Measurements from ENCODE around the gene CHD2.

Gene CHD2

DNA sequence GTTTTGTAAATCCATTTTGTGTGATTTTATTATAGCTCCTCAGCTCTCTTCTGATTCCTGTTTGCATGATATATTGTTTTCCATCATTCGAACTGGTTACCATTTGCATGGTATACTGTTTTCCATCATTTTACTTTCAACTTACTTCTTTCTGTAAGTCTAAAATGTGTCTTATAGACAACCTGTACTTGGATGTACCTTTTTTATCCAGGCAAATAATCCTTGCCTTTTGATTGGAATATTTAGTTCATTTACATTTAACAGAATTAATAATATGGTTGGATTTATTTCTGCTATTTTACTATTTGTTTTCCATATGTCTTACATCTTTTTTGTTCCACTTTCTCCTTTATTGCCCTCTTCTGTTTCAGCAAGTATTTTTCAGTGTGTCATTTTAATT lies 62.8 kb downstream of the CHD2 start:
- peaks cover 2 to 24% (median 6%) of the 10 kb centered on the region in 5 experiments for H3K9me3 ChIP-seq (ENCODE audit: control extremely low read depth in 1 of 5, control insufficient read depth in 4 of 5, insufficient read depth in 2 of 5, low read depth in 1 of 5, low read length in 4 of 5)
- H3K27ac ChIP-seq (ENCODE audit: insufficient read depth in 1 of 2, low read depth in 1 of 2, low read length in 2 of 2, poor library complexity in 1 of 2, severe bottlenecking in 2 of 2) = no peak overlapping the region
- H3K36me3 ChIP-seq (ENCODE audit: control insufficient read depth in 4 of 4, insufficient read depth in 4 of 4, low read length in 3 of 4) = peaks cover 28 to 86% (median 62%) of the 10 kb centered on the region in 4 experiments
- no CpG with 5 or more reads among the region's 1 CpG for WGBS (ENCODE audit: insufficient coverage)
- H3K4me1 ChIP-seq (ENCODE audit: control extremely low read depth in 1 of 4, control insufficient read depth in 4 of 4, insufficient read depth in 4 of 4, low read length in 3 of 4) = no peaks in the 10 kb centered on the region
- DNase-seq = no peak
- H3K4me3 ChIP-seq (ENCODE audit: control insufficient read depth in 1 of 7, extremely low read depth in 1 of 7, insufficient read depth in 4 of 7, low read depth in 2 of 7, low read length in 6 of 7) = no peak overlapping the region
- CTCF ChIA-PET = no interaction called here
- H3K27me3 ChIP-seq (replicated peaks in 2 of 5; ENCODE audit: control insufficient read depth in 4 of 5, insufficient read depth in 5 of 5, low read length in 4 of 5) = no peaks in the 10 kb centered on the region
- POLR2A ChIA-PET = no interaction called here

DNA sequence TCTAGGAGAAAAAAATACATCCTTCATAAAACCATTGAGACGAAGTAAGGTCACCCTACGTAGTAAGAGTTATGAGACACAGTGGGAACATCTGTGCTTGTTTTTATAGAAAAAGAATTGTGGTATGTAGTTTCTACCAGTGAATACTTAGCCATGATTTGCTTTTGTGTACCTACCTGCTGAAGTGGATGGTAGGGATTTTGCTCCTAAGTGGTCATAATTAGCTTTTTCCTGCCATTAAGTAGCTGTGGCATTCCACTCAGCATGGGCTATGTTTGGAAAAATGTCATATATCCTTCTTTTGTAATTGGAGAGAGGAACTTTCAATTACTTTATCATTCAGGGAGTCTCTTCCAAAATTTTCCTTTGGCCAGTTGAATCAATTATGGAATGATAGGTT lies 63.7 kb downstream of the CHD2 start:
- CTCF ChIA-PET = interaction anchor here (1.0 kb wide), 1 partner anchor 11 kb away, joined by 3 read pairs; no protein-coding TSS in a partner anchor
- WGBS (ENCODE audit: insufficient coverage) = 100% methylated on average over 1 of the region's 2 CpGs
- Histone ChIP-seq H3K27ac (ENCODE audit: insufficient read depth in 1 of 2, low read depth in 1 of 2, low read length in 2 of 2, poor library complexity in 1 of 2, severe bottlenecking in 2 of 2) (no peak overlapping the region), H3K4me3 (ENCODE audit: control insufficient read depth in 1 of 7, extremely low read depth in 1 of 7, insufficient read depth in 4 of 7, low read depth in 2 of 7, low read length in 6 of 7) (no peak overlapping the region), H3K9me3 (ENCODE audit: control extremely low read depth in 1 of 5, control insufficient read depth in 4 of 5, insufficient read depth in 2 of 5, low read depth in 1 of 5, low read length in 4 of 5) (peaks cover 0 to 24% (median 4%) of the 10 kb centered on the region in 5 experiments), H3K36me3 (ENCODE audit: control insufficient read depth in 4 of 4, insufficient read depth in 4 of 4, low read length in 3 of 4) (peaks cover 22 to 85% (median 60%) of the 10 kb centered on the region in 4 experiments), H3K27me3 (replicated peaks in 2 of 5; ENCODE audit: control insufficient read depth in 4 of 5, insufficient read depth in 5 of 5, low read length in 4 of 5) (no peaks in the 10 kb centered on the region), H3K4me1 (ENCODE audit: control extremely low read depth in 1 of 4, control insufficient read depth in 4 of 4, insufficient read depth in 4 of 4, low read length in 3 of 4) (peaks cover 0 to 3% (median under 1%) of the 10 kb centered on the region in 4 experiments)
- POLR2A ChIA-PET = no interaction called here
- DNase-seq = no peak

DNA sequence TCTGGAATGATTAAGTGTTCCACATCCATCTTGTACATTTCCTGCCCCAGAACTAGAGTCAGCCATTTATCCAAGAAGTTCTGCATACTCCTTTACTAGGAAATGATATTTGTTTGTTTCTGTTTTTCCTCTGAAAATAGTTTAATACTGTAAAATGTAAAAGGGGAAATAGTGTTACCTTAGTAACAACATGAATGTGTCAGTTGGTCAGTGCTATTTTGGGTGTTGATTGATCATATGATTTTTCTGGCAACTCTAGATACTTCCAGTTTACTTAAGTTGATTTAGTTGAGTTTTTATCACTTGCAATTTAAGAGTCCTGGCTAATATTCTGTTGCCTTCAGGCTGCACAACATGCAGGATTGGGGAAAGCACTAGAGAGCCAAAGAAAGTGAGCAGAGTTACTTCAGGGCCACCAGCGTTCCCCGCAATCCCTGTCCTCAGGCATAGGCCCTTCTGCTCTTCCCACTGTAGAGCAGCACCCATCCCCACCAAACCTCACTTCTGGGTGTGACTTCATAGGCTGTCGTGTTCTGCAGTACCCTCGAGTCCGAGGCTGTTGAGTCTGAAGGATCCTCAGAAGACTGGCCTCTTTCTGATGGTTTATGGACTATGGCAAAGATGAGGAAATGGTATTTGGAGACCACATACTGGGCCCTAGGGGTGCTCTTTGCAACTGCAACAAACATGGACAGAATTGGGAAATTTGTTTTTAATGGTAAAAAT lies 69.0 kb downstream of the CHD2 start:
- H3K9me3 ChIP-seq (ENCODE audit: control extremely low read depth in 1 of 5, control insufficient read depth in 4 of 5, insufficient read depth in 2 of 5, low read depth in 1 of 5, low read length in 4 of 5) = no peaks in the 10 kb centered on the region
- DNase-seq = peak in 2 of 3 donors; percentile 46 to 62
- POLR2A ChIA-PET = no interaction called here
- peaks cover 14 to 76% (median 53%) of the 10 kb centered on the region in 4 experiments for H3K36me3 ChIP-seq (ENCODE audit: control insufficient read depth in 4 of 4, insufficient read depth in 4 of 4, low read length in 3 of 4)
- H3K27me3 ChIP-seq (replicated peaks in 2 of 5; ENCODE audit: control insufficient read depth in 4 of 5, insufficient read depth in 5 of 5, low read length in 4 of 5) = no peaks in the 10 kb centered on the region
- peaks cover 0 to 10% (median 4%) of the 10 kb centered on the region in 4 experiments for H3K4me1 ChIP-seq (ENCODE audit: control extremely low read depth in 1 of 4, control insufficient read depth in 4 of 4, insufficient read depth in 4 of 4, low read length in 3 of 4)
- peak overlapping the region in 1 of 7 experiments; percentile 4 for H3K4me3 ChIP-seq (ENCODE audit: control insufficient read depth in 1 of 7, extremely low read depth in 1 of 7, insufficient read depth in 4 of 7, low read depth in 2 of 7, low read length in 6 of 7)
- peak overlapping the region in 1 of 2 experiments; percentile 53 for H3K27ac ChIP-seq (ENCODE audit: insufficient read depth in 1 of 2, low read depth in 1 of 2, low read length in 2 of 2, poor library complexity in 1 of 2, severe bottlenecking in 2 of 2)
- 100% methylated on average over 5 of the region's 5 CpGs for WGBS (ENCODE audit: insufficient coverage)
- CTCF ChIA-PET = interaction anchor here (1.0 to 1.7 kb wide), 3 partner anchors 15 to 27 kb away, joined by 3 read pairs; no protein-coding TSS in a partner anchor

DNA sequence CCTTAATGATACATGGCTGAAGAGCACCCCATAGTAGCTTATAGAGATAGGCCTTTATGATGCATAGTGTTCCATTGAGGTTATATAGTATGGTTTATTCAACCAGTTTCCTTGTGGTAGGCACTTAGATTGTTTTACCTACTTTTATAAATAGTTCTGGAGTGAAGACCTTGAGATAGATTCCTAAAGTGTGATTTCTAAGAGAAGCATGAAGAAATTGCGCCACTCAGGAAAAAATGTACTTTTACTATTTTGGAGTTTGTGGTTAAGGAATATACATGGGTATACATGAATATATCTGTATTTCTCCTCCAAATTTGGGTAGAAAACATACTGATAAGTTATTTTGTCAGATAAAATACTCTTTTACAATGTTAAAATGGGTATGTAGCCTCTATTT lies 70.5 kb downstream of the CHD2 start:
- no CpG with 5 or more reads among the region's 1 CpG for WGBS (ENCODE audit: insufficient coverage)
- CTCF ChIA-PET = interaction anchor here (1.0 kb wide), 1 partner anchor 63 kb away, joined by 3 read pairs; no protein-coding TSS in a partner anchor

DNA sequence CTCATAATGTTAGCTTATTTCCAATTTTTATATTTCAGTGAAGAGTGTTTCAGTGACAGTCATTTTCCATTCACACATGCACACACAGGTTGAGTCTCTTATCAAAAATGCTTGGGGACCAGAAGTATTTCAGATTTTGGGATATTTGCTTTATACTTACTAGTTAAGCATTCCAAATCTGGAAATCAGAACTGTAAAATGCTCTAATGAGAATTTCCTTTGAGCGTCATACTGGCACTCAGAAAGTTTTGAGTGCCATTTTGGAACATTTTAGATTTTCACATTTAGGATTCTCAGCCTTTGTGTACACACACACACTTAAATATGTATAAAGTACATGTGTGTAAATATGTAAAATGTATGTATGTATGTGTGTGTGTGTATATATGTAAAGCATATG lies 71.0 kb downstream of the CHD2 start:
- no peaks in the 10 kb centered on the region for H3K27me3 ChIP-seq (replicated peaks in 2 of 5; ENCODE audit: control insufficient read depth in 4 of 5, insufficient read depth in 5 of 5, low read length in 4 of 5)
- DNase-seq = no peak
- ChIA-PET CTCF (no interaction called here), POLR2A (no interaction called here)
- H3K9me3 ChIP-seq (ENCODE audit: control extremely low read depth in 1 of 5, control insufficient read depth in 4 of 5, insufficient read depth in 2 of 5, low read depth in 1 of 5, low read length in 4 of 5) = no peaks in the 10 kb centered on the region
- no peak overlapping the region for H3K27ac ChIP-seq (ENCODE audit: insufficient read depth in 1 of 2, low read depth in 1 of 2, low read length in 2 of 2, poor library complexity in 1 of 2, severe bottlenecking in 2 of 2)
- H3K4me3 ChIP-seq (ENCODE audit: control insufficient read depth in 1 of 7, extremely low read depth in 1 of 7, insufficient read depth in 4 of 7, low read depth in 2 of 7, low read length in 6 of 7) = no peak overlapping the region
- H3K4me1 ChIP-seq (ENCODE audit: control extremely low read depth in 1 of 4, control insufficient read depth in 4 of 4, insufficient read depth in 4 of 4, low read length in 3 of 4) = peaks cover 0 to 10% (median 4%) of the 10 kb centered on the region in 4 experiments
- WGBS (ENCODE audit: insufficient coverage) = no CpG with 5 or more reads among the region's 1 CpG
- H3K36me3 ChIP-seq (ENCODE audit: control insufficient read depth in 4 of 4, insufficient read depth in 4 of 4, low read length in 3 of 4) = peaks cover 27 to 86% (median 57%) of the 10 kb centered on the region in 4 experiments

More for the DNA sequence above, 70.5 kb downstream of the CHD2 start:
- Histone ChIP-seq H3K27me3 (replicated peaks in 2 of 5; ENCODE audit: control insufficient read depth in 4 of 5, insufficient read depth in 5 of 5, low read length in 4 of 5) (no peaks in the 10 kb centered on the region), H3K4me3 (ENCODE audit: control insufficient read depth in 1 of 7, extremely low read depth in 1 of 7, insufficient read depth in 4 of 7, low read depth in 2 of 7, low read length in 6 of 7) (no peak overlapping the region), H3K36me3 (ENCODE audit: control insufficient read depth in 4 of 4, insufficient read depth in 4 of 4, low read length in 3 of 4) (peaks cover 24 to 84% (median 56%) of the 10 kb centered on the region in 4 experiments), H3K27ac (ENCODE audit: insufficient read depth in 1 of 2, low read depth in 1 of 2, low read length in 2 of 2, poor library complexity in 1 of 2, severe bottlenecking in 2 of 2) (no peak overlapping the region), H3K9me3 (ENCODE audit: control extremely low read depth in 1 of 5, control insufficient read depth in 4 of 5, insufficient read depth in 2 of 5, low read depth in 1 of 5, low read length in 4 of 5) (no peaks in the 10 kb centered on the region), H3K4me1 (ENCODE audit: control extremely low read depth in 1 of 4, control insufficient read depth in 4 of 4, insufficient read depth in 4 of 4, low read length in 3 of 4) (peaks cover 0 to 10% (median 4%) of the 10 kb centered on the region in 4 experiments)
- POLR2A ChIA-PET = no interaction called here
- no peak for DNase-seq

DNA sequence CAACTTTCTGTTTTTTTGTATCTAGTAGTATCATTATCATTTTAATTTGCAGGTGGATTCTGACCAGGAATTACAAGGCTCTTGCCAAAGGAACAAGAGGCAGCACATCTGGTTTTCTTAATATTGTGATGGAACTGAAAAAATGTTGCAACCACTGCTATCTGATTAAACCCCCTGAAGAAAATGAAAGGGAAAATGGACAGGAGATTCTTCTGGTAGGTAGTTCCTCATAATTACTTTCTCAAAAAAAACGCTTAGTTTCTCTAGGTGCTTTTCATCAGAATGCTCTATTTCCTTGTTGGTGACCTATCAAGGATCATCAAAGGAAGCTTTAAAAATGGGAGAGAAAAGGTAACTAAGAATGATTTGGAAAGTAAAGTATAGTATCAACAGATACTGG lies 71.6 kb downstream of the CHD2 start:
- Histone ChIP-seq H3K9me3 (ENCODE audit: control extremely low read depth in 1 of 5, control insufficient read depth in 4 of 5, insufficient read depth in 2 of 5, low read depth in 1 of 5, low read length in 4 of 5) (no peaks in the 10 kb centered on the region), H3K4me1 (ENCODE audit: control extremely low read depth in 1 of 4, control insufficient read depth in 4 of 4, insufficient read depth in 4 of 4, low read length in 3 of 4) (peaks cover 0 to 10% (median 4%) of the 10 kb centered on the region in 4 experiments), H3K36me3 (ENCODE audit: control insufficient read depth in 4 of 4, insufficient read depth in 4 of 4, low read length in 3 of 4) (peaks cover 29 to 85% (median 58%) of the 10 kb centered on the region in 4 experiments), H3K4me3 (ENCODE audit: control insufficient read depth in 1 of 7, extremely low read depth in 1 of 7, insufficient read depth in 4 of 7, low read depth in 2 of 7, low read length in 6 of 7) (no peak overlapping the region), H3K27me3 (replicated peaks in 2 of 5; ENCODE audit: control insufficient read depth in 4 of 5, insufficient read depth in 5 of 5, low read length in 4 of 5) (no peaks in the 10 kb centered on the region), H3K27ac (ENCODE audit: insufficient read depth in 1 of 2, low read depth in 1 of 2, low read length in 2 of 2, poor library complexity in 1 of 2, severe bottlenecking in 2 of 2) (no peak overlapping the region)
- WGBS (ENCODE audit: insufficient coverage) = no CpG with 5 or more reads among the region's 1 CpG
- DNase-seq = peak in 2 of 3 donors; percentile 20 to 25
- CTCF ChIA-PET = no interaction called here
- POLR2A ChIA-PET = no interaction called here

DNA sequence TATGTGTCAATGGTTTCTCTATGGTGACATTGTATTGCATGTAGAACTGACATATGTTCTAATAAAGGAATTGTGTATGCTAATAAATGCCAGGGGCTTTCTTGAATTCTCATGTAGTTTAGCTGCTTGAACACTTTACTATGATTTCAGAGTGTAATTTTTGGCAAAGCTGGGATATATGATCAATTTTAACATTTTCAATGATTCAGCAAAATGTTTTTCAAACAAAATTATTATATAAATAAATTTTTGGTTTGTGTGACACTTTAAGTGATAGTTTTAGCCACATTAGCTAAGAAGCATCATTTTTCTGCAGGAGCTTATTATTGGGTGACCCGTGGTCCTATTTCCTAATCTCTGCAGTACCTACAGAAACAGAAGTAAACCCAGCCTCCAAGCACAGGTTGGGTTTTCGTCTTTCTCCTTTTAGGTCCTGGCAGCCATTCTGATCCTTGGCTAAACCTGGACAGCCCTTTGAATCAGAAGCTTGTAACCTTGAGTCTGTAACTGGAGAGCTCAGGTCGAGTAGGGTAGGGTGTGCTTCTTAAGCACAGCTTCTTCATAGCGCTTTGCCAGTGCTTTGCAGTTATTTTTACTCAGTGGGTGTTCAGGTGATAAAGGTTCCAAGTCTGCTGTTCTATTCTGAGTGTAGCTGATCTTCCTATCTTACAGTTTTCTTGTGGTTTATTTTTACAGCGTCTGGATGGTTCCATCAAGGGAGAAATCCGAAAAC lies 74.2 kb downstream of the CHD2 start:
- Histone ChIP-seq H3K27ac (ENCODE audit: insufficient read depth in 1 of 2, low read depth in 1 of 2, low read length in 2 of 2, poor library complexity in 1 of 2, severe bottlenecking in 2 of 2) (no peak overlapping the region), H3K4me1 (ENCODE audit: control extremely low read depth in 1 of 4, control insufficient read depth in 4 of 4, insufficient read depth in 4 of 4, low read length in 3 of 4) (peaks cover 0 to 2% (median under 1%) of the 10 kb centered on the region in 4 experiments), H3K27me3 (replicated peaks in 2 of 5; ENCODE audit: control insufficient read depth in 4 of 5, insufficient read depth in 5 of 5, low read length in 4 of 5) (no peaks in the 10 kb centered on the region), H3K4me3 (ENCODE audit: control insufficient read depth in 1 of 7, extremely low read depth in 1 of 7, insufficient read depth in 4 of 7, low read depth in 2 of 7, low read length in 6 of 7) (no peak overlapping the region), H3K9me3 (ENCODE audit: control extremely low read depth in 1 of 5, control insufficient read depth in 4 of 5, insufficient read depth in 2 of 5, low read depth in 1 of 5, low read length in 4 of 5) (no peaks in the 10 kb centered on the region), H3K36me3 (ENCODE audit: control insufficient read depth in 4 of 4, insufficient read depth in 4 of 4, low read length in 3 of 4) (peaks cover 32 to 86% (median 58%) of the 10 kb centered on the region in 4 experiments)
- WGBS (ENCODE audit: insufficient coverage) = 98% methylated on average over 5 of the region's 6 CpGs
- ChIA-PET CTCF (interaction anchor here (0.7 to 2.2 kb wide), 5 partner anchors 9 to 177 kb away, joined by 3 to 8 read pairs (median 5); no protein-coding TSS in a partner anchor), POLR2A (no interaction called here)
- no peak for DNase-seq
